ENCODE data around the gene LAMC1. TPM values are rescaled to one million over a fixed set of nuclear protein-coding genes. Genes with fewer than 3 reads are reported as not detected.

The LAMC1 gene
- total RNA-seq, 2 experiments from 2014 or later, result not detected

GRCh38 chr1:183039330-183039729, 16.1 kb downstream of the LAMC1 start:
- peaks cover 23 to 70% of the 10 kb centered on the region in 2 experiments for H3K27me3 ChIP-seq (ENCODE audit: control insufficient read depth in 1 of 2, insufficient read depth in 2 of 2, low read length in 2 of 2)
- no peaks in the 10 kb centered on the region for H3K4me1 Mint-ChIP-seq (ENCODE audit: low read depth)
- DNase-seq (no peak), ATAC-seq (ENCODE audit: poor library complexity) (no peak)
- no peaks in the 10 kb centered on the region for H3K36me3 ChIP-seq (ENCODE audit: insufficient read depth, low read length)
- CTCF ChIA-PET, result no interaction called here
- no peak overlapping the region for H3K4me3 Mint-ChIP-seq
- no peak for TF ChIP-seq CTCF (IDR thresholded peaks at IDR 0.05)
- H3K9me3 ChIP-seq (ENCODE audit: control insufficient read depth in 1 of 2, insufficient read depth in 1 of 2, low read length in 2 of 2), result no peaks in the 10 kb centered on the region
- intact Hi-C loops (cut with DNase I, micrococcal nuclease), result no loop called here
- H3K36me3 Mint-ChIP-seq (ENCODE audit: low read depth), result no peaks in the 10 kb centered on the region
- H3K27me3 Mint-ChIP-seq, result peaks cover 88% of the 10 kb centered on the region
- H3K27ac Mint-ChIP-seq, result no peak overlapping the region
- POLR2A ChIA-PET, result interaction anchor here (1.3 kb wide), 1 partner anchor 17 kb away, joined by 3 read pairs; no protein-coding TSS in a partner anchor
- H3K9me3 Mint-ChIP-seq, result no peaks in the 10 kb centered on the region
- no peak overlapping the region for H3K4me3 ChIP-seq (ENCODE audit: low read length)
- H3K27ac ChIP-seq (ENCODE audit: low read depth in 1 of 2, low read length in 2 of 2), result no peak overlapping the region
- no peaks in the 10 kb centered on the region for H3K4me1 ChIP-seq (ENCODE audit: insufficient read depth, low read length)

GRCh38 chr1:183039985-183040447, 16.8 kb downstream of the LAMC1 start:
- intact Hi-C loops (cut with DNase I, micrococcal nuclease), result no loop called here

GRCh38 chr1:183040547-183040971, 17.3 kb downstream of the LAMC1 start:
- Mint-ChIP-seq H3K9me3 (no peaks in the 10 kb centered on the region), H3K27ac (no peak overlapping the region), H3K4me3 (no peak overlapping the region), H3K27me3 (peaks cover 90% of the 10 kb centered on the region), H3K36me3 (ENCODE audit: low read depth) (no peaks in the 10 kb centered on the region), H3K4me1 (ENCODE audit: low read depth) (no peaks in the 10 kb centered on the region)
- Histone ChIP-seq H3K4me1 (ENCODE audit: insufficient read depth, low read length) (no peaks in the 10 kb centered on the region), H3K9me3 (ENCODE audit: control insufficient read depth in 1 of 2, insufficient read depth in 1 of 2, low read length in 2 of 2) (no peaks in the 10 kb centered on the region), H3K36me3 (ENCODE audit: insufficient read depth, low read length) (no peaks in the 10 kb centered on the region), H3K27ac (ENCODE audit: low read depth in 1 of 2, low read length in 2 of 2) (no peak overlapping the region), H3K4me3 (ENCODE audit: low read length) (no peak overlapping the region), H3K27me3 (ENCODE audit: control insufficient read depth in 1 of 2, insufficient read depth in 2 of 2, low read length in 2 of 2) (peaks cover 26 to 66% of the 10 kb centered on the region in 2 experiments)
- CTCF ChIA-PET, result no interaction called here
- no peak for DNase-seq
- no peak for TF ChIP-seq CTCF (IDR thresholded peaks at IDR 0.05)
- ATAC-seq (ENCODE audit: poor library complexity), result no peak
- POLR2A ChIA-PET, result interaction anchor here (0.5 kb wide), 1 partner anchor 201 kb away, joined by 3 read pairs; no protein-coding TSS in a partner anchor
- intact Hi-C loops (cut with DNase I, micrococcal nuclease), result no loop called here

More at GRCh38 chr1:183039985-183040447, 16.8 kb downstream of the LAMC1 start:
- Histone ChIP-seq H3K9me3 (ENCODE audit: control insufficient read depth in 1 of 2, insufficient read depth in 1 of 2, low read length in 2 of 2) (no peaks in the 10 kb centered on the region), H3K4me1 (ENCODE audit: insufficient read depth, low read length) (no peaks in the 10 kb centered on the region), H3K27ac (ENCODE audit: low read depth in 1 of 2, low read length in 2 of 2) (no peak overlapping the region), H3K27me3 (ENCODE audit: control insufficient read depth in 1 of 2, insufficient read depth in 2 of 2, low read length in 2 of 2) (peaks cover 23 to 70% of the 10 kb centered on the region in 2 experiments), H3K36me3 (ENCODE audit: insufficient read depth, low read length) (no peaks in the 10 kb centered on the region), H3K4me3 (ENCODE audit: low read length) (no peak overlapping the region)
- TF ChIP-seq CTCF (IDR thresholded peaks at IDR 0.05), result no peak
- Mint-ChIP-seq H3K27ac (no peak overlapping the region), H3K27me3 (peaks cover 88% of the 10 kb centered on the region), H3K9me3 (no peaks in the 10 kb centered on the region), H3K4me1 (ENCODE audit: low read depth) (no peaks in the 10 kb centered on the region), H3K36me3 (ENCODE audit: low read depth) (no peaks in the 10 kb centered on the region), H3K4me3 (no peak overlapping the region)
- POLR2A ChIA-PET, result no interaction called here
- CTCF ChIA-PET, result no interaction called here
- DNase-seq, result no peak
- no peak for ATAC-seq (ENCODE audit: poor library complexity)

All from CD4-positive, alpha-beta T cell (primary cell).